Activated T-cell treated with anti-CD3 and anti-CD28 coated beads for 48 hours (primary cell): ENCODE results near the gene ZNF785.
"Not testable (repeated sequence)": the region's sequence is repeated elsewhere in the genome, so short reads cannot be mapped to it uniquely, and the experiment has no call there.

Experiments used
- DNase-seq: peaks from one replicate; pipeline ENCODE4 v3.0.0-alpha.2; 2020; ENCODE audit warnings: low read depth

Gene ZNF785

DNA sequence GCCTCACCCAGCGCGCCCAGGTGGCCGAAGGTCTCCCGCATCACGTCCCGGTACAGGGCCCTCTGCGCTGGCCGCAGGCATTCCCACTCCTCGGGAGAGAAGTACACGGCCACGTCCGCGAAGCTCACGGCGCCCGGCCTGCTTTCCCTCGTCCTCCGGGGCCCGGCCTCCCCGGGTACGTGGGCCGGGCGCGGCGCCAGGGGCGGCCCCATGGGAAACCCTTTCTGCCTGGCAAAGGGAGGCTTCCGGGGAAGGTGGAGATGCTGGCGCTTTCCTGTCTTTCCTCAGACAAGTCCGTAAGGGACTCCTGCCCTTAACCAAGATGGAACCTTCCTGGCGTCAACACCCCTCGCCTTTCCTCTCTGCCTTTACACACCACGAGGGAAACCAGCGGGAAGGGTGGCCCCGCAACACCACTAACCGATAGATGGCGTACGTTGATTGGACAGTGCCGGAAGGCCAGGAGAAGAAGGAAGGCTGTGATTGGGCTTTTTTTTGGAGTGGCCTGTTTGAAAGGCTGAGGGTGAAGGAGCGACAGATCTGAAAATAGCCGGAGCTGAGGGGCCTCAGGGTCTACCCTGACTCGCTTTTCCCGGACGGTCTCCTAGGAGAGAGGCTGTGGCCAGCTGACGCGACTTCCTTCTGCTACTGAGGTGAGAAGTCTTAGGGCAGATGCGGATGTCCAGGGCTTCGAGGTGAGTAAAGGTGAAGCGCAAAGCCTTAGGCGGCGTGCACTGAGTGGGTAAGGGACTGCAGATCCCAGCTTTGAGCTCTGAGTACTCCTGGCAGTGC is at the start of gene ZNF785:
TSS of gene ZNF785 (minus strand) at position 298 of the 792 bp plus-strand sequence. CDS start at position 212, 86 bp downstream.
- DNase-seq: peak; percentile 86

DNA sequence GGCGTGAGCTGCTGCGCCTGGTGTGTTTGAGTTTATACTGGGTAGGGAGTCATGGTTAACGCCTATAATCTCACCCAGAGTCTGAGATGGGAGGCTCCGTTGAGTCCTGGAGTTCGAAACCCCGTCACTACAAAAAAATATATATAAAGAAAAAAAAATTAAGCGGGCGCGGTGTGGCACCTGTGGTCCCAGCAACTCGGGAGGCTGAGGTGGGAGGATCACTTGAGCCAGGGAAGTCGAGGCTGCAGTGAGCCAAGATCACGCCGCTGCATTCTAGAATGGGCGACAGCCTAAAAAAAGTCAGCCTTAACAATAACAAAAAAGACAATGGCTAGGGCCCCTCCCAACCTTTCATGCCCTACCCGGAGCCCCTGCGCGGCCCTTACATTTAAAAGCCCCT is 48.0 kb upstream of the ZNF785 start:
- DNase-seq: no peak

DNA sequence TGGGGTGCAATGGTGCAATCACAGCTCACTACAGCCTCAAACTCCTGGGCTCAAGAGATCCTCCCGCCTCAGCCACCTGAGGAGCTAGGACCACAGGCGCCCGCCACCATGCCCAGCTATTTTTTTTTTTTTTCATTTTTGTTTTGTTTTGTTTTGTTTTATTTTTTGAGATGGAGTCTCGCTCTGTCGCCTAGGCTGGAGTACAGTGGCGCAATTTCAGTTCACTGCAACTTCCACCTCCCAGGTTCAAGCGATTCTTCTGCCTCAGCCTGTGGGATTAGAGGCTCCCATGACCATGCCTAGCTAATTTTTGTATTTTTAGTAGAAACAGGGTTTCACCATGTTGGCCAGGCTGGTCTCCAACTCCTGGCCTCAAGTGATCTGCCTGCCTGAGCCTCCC is 47.0 kb upstream of the ZNF785 start:
- not testable (repeated sequence) for DNase-seq

DNA sequence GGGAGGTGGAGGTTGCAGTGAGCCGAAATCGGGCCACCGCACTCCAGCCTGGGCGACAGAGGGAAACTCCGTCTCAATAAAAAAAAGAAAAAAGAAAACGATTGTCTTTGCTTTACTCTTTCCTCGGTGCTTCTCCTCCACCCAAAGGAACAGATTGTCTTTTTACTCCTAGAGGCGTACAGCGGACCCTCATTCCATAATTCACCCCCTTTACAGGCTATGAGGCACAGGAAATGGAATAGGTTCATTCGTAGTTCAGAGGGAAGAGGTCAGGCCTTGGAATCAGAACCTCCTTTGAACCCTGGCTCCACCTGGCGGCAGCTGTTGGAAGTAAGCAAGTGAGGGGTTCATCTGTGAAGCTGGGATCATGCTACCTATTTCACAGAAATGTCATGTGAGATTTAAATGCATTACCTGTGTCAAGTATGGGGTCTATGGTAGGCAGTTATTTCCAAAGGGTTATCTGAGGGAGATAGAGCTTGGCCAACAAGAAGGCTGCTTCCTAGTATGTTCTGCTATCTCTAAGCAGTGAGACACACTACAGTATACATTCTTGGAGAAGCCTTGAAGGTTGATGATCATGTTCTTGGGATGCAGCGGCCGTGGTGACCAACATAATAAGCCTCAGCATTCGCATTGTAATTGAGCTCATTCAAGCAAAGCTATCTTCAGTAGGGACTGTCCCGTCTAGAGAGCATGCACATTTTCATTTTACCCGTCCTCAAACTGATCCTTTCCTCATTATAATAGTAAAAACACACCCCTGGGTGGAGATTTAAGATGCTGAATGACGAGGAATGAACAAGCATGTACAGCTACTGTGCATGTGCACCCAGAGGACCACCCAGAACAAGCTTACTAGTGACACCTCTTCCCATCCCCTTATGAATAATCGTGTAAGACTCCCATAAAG is 43.4 kb upstream of the ZNF785 start:
- peak; percentile 83 for DNase-seq

DNA sequence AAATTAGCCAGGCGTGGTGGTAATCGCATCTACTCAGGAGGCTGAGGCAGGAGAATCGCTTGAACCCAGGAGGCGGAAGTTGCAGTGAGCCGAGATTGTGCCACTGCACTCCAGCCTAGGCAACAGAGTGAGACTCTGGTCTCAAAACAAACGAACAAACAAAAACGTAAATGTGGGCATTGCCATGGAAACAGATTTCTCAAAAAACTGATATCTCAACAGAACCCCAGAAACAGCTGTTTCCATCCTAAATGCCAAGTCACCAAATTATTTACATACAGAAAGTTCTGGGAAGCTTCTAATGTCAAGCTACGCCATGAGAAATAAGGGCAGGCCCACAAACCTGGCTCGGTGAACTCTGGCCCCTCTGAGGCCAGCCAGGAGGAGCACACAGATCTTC is 40.7 kb upstream of the ZNF785 start:
- DNase-seq: no peak

DNA sequence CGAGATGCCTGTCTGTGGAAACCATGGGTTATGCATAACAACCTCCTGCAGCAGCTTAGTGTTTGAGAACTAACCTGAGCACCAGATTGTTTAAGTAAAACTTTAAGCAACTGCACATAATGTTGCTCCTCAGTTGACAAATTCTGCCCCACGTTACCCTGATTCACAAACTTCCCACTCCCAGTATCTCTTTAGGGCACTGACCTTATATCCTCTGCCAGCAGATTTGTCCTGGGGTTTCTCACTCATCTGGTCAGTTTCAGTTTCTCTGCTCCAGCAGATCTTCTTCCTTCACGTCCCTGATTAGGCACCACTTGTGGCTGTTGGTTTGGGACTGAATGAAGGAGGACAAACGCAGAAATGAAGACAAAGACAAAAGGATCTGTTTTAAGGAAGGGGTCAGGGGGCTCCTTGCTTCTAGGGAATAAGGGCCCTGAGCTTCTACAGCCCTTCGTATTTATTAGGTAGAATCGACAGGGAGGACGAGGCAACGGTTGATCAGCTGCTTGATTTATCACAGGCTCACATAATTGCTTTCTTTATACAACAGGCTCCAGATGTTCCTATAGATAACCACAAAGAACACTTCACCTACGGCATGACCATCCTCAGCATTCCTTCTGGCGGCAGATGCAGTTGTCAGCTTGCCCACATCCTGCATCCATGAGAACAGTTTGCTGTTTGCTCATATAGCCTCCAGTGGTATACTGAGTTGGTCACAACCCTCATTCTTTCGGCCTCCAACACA is 38.2 kb upstream of the ZNF785 start:
- no peak for DNase-seq

DNA sequence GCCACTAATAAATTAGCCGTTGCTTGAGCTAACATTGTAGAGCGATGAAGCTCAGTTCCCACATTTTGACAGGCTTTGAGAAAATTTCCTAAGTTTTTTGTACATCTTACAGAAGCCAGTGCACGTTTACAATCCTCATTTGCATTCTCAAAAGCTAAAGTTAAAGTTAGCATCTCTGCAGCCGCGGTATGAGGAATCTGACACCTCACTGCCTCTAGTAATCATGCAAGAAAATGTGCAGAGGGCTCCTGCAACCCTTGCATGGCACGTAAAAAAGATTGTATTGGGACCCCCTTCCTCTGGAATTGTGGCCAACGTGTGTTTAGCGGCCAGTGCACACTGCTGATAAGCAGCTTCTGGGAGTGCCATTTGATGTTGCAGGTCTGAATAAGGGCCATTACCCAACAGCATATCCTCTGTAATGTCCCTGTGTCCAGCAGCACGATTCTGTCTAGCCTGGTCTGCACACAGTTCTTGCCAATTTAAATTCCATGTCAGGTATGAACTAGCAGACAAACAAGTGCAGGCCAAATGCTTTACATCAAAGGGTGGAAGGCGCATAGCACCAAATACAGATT is 37.0 kb upstream of the ZNF785 start:
- DNase-seq: no peak

DNA sequence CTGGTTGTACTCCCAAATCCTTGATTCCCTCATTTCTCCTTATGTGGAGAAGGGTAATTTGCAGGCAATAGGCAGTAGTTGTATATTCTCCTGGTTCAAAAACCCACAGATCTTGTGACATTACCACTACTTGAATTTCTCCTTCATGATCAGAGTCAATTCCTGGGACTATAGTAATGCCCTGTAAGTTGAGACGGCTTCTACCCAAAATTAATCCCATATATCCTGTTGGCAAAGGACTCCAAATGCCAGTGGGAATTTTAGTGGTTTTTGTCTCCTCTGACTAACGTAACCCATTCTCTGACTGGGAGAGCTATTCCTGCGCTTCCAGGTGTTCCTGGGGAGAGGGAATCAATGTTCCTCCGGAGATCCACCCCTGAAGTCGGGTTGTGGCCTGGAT is 36.3 kb upstream of the ZNF785 start:
- no peak for DNase-seq

DNA sequence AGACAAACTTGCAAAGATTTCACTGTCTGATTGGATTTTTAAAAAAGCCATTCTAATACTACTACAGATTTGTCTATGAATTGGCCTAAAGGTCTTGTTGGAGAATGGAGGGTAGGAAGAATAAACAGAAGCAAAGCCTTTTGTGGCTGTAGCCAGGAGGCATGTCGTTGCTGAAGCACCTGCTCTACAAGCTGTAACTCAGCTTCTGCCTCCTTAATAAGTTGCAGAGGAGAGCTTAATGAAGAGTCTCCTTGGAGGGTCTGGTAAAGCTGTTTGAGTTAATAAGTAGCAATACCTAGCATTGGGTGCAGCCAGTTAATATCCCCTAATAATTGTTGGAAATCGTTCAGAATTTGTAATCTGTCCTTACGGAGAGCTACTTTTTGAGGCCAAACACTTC is 34.7 kb upstream of the ZNF785 start:
- DNase-seq: no peak

DNA sequence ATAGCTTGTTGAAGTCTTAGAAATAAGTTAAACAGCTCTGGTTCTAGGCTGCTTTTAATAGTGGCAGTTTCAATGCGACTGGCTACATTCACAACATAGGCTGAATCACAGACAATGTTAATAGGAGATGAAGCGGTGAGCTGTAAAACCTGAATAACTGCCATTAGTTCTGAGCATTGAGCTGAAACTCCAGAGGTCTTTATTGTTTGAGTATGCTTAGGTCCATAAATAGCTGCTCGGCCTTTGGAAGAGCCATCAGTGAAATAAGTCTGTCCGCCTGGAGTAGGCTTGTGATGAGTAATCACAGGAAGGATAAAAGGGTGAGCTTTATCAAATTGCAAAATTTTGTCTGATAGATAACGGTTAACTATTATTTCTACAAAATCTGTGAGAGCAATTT is 34.1 kb upstream of the ZNF785 start:
- no peak for DNase-seq

DNA sequence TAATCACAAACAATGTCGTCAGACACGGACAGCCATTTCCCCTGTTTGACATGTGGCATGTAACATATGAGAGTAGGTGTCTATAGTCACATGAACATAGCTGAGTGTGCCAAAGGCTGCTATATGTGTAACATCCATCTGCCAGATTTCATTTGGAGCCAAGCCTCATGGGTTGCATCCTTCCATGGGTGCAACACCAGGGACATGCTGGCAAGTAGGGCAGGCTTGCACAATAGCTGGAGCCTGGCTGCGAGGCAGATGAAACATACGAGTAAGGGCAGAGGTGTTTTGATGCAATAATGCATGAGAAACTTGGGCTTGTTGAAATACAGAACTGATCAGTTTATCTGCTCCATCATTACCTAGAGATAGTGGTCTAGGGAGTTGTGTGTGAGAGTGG is 33.7 kb upstream of the ZNF785 start:
- DNase-seq: no peak

DNA sequence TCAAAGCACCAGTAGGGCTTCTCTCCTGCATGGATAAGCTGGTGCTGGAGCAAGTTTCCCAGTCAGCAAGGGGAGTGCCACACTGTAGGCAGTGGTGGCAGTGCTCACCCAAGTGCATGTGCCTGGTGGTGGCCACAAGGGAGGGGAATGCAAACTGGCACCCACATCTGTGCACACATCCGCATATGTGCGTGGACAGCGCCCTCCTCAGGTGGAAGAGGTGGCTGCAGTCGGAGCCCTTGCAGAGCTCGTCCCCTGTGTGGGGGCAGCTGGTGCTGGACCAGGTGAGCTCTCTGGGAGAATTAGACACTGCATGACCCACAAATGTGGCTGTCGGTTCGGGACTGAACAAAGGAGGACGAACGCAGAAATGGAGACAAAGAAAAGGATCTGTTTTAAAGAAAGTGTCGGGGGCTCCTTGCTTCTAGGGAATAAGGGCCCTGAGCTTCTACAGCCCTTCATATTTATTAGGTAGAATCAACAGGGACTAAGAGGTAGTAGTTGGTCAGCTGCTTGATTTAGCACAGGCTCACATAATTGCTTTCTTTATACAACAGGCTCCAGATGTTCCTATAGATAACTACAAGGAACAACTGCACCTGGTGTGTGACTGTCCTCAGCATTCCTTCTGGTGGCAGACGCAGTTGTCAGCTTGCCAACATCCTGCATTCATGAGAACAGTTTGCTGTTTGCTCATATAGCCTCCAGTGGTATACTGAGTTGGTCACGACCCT is 30.0 kb upstream of the ZNF785 start:
- DNase-seq: peak; percentile 84

DNA sequence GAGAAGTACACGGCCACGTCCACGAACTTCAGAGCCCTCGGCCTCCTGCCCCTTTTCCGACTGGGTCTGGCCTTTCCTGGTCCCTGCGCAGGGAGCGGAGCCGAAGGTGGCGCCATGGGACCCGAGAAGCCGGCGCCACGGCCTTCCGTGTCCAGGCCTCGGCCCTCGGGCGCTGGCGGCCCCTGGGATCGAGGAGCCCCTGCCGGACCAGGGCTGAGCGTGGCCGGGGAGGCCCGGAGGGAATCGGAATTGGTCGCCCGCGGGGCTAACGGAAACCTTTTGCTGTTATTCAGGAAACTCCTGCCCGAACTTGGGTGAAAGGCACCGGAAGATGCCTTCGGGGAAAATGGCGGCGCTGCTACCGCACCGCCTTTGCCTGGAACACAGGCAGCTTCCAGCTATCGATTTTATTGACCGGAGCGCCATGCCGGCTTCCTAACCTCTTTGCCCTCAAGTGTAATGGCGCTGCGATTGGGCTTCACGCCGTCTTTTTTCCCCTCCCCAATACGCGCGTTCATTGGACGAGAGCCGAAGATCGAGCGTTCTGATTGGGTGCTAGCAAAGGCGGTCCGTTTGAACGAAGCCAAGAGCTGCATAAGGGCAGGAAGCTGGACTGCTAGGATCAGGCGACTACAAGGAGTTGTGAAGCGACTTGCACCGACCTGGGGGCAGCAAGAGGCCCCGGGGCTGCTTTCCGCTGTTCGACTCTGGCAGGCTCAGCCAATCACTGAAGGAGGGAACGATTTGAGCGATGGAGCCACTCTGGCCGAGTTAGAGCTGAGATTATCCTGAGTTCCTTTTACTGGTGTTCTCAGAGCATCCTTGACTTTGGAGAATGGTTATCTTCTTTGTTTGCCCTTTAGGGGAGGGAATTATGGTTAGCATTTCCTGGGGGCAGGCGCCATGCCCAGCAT is 24.7 kb upstream of the ZNF785 start, which contains the start of gene ZNF689:
TSS of gene ZNF689 (minus strand) at position 464 of the 914 bp plus-strand sequence. CDS start at position 116, 348 bp downstream.
- DNase-seq: peak; percentile 90

DNA sequence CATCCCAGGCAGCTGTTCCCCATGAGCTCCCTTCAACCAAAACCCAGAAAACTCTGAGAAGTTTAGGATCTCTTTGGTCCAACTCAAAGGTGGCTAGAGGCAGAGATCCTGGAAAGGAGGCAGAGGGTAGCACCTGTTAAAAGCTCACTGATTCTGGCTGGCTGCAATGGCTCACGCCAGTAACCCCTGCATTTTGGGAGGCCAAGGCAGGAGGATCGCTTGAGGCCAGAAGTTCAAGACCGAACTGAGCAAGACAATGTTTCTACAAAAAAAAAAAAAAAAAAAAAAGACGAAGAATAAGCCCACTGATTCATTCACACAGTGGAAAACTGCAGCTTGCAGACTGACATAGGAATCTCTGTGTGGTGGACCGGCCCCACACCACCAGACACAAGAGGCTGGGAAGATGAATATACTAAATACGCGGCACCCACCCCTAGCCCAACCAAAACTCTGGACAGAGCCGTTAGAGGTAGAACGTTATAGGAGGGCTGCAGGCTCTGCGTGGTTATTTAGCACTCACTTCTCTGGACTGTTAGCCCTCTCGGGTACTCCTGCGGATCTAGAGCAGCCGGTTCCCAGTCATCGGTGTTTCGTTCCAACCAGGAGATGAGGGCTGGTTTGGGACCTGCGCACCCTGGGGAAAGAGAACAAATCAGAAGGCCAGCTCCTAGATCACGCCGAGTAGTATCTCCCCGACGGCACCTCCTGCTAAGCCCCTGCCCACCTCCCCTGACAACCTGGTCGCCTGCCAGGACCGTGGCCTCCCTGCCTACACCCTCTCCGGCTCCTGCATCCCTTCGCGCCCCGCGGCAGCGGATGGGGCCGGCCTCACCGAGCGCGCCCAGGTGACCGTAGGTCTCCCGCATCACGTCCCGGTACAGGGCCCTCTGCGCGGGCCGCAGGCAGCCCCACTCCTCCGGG is 23.8 kb upstream of the ZNF785 start:
- peak; percentile 39 for DNase-seq

DNA sequence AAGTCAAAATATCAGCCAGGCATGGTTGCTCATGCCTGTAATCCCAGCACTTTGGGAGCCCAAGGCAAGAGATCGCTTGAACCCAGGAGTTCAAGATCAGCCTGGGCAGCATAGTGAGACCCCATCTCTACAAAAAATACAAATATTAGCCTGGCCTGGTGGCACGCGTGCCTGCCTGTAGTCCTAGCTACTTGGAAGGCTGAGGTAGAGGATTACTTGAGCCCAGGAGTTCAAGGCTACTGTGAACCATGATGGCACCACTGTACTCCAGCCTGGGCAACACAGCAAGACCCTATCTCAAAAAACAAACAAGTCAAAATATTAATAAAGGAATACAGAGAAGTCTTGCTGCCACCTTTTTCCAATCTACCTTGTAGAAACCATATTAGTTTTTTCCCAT is 20.5 kb upstream of the ZNF785 start:
- no peak for DNase-seq

DNA sequence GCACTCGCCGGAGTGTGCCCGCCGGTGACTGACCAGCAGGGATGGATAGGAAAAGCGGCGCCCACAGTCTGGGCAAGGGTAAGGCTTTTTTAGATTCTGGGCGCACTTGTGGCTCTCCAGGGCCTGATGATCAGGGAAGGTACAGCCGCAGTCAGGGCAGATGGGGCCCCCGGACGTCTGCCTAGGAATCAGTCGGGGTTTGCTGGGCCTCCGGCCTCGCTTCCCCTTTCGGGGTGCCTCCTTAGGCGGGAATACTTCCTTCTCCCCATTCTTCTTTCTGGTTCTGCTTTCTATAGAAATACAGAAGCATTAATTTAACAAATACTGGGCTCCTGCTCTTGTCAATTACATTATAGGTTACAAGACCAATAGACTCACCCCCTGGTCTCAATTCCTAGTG is 19.7 kb upstream of the ZNF785 start:
- DNase-seq: no peak

DNA sequence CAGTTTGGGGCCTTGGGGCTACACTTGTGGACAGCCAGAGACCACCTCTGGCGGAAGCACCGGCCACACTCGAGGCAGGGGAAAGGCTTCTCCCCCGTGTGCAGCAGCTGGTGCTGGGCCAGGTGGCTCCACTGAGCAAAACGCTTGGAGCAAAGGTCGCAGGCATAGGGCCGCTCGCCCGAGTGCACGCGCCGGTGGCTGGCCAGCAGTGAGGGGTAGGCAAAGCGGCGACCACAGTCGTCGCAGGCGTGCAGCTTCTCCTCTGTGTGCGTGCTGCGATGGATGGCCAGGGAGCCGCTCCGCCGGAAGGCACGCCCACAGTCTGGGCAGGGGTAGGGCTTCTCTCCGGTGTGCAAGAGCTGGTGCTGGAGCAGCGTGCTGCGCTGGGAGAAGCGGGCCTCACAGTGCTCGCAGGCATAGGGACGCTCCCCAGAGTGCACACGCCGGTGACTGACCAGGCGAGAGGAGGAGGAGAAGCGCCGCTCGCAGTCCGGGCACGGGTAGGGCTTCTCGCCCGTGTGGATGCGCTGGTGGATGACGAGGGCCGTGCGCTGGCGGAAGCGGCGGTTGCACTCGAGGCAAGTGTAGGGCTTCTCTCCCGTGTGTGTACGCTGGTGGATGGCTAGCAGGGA is 18.9 kb upstream of the ZNF785 start:
- no peak for DNase-seq

DNA sequence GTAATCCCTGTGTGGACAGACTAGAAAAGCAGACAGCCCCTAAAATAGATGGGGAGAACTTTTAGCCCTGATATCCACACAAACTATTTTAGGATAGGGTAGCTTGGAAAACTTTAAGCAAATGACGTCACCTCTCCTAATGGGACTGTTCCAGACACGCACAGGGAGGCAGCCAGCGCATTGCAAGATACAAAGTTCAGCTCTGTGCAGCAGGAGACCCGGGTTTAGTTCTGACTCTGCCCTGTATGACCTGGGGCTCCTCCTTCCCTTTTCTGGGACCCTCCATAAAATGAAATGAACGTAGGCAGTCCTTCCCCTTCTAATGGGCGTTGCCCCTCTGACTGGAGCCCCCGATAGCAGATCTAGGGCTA is 18.4 kb upstream of the ZNF785 start:
- no peak for DNase-seq
